Erythroblast (primary cell): ENCODE data around the gene CAMKK1.
"Not testable (repeated sequence)": the region's sequence is repeated elsewhere in the genome, so short reads cannot be mapped to it uniquely, and the experiment has no call there.

Source experiments
- GATA1 ChIP-seq: IDR thresholded peaks from 2 replicates; pipeline ENCODE4 v1.6.1; 2011; ENCODE audit warnings: low read depth, mild to moderate bottlenecking, control low read depth, low read length, moderate library complexity
- POLR2A ChIP-seq: IDR thresholded peaks from 2 replicates; pipeline ENCODE4 v1.6.1; 2011; ENCODE audit warnings: mild to moderate bottlenecking, low read length

DNA sequence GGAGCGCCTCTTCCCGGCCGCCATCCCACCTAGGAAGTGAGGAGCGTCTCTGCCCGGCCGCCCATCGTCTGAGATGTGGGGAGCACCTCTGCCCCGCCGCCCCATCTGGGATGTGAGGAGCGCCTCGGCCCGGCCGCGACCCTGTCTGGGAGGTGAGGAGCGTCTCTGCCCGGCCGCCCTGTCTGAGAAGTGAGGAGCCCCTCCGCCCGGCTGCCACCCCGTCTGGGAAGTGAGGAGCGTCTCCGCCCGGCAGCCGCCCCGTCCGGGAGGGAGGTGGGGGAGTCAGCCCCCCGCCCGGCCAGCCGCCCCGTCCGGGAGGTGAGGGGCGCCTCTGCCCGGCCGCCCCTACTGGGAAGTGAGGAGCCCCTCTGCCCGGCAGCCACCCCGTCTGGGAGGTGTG is 38.6 kb downstream of the CAMKK1 start:
- TF ChIP-seq POLR2A, GATA1: not testable (repeated sequence)
